T-cell (primary cell): ENCODE results near the gene ANKRD60. TPM values are rescaled to one million over a fixed set of nuclear protein-coding genes. Genes with fewer than 3 reads are reported as not detected.

ENCODE experiments used
- ATAC-seq, 4 experiments: fragments of 200-7000 bp in 3 of 4; fragments of 150-1000 bp in 1 of 4; cut with Tn5 transposase; replicated peaks in 1 of 4; 1 replicate in 3 of 4; 2 replicates in 1 of 4; pipeline ENCODE4 v1.10.0; 2021; ENCODE audit warnings: moderate library complexity in 3 of 4, mild to moderate bottlenecking in 2 of 4, moderate number of reproducible peaks in 1 of 4
- CTCF ChIA-PET, 2 donors: fragments of 300-600 bp; sonication (Branson Sonifier 250); formaldehyde crosslinking; loops; one replicate each; lab custom pipeline; 2022; ENCODE audit warnings: antibody characterized with exemption in 2 of 2; lab: Charles Lee
- POLR2A ChIA-PET, 2 donors: fragments of 300-600 bp; sonication (Branson Sonifier 250); formaldehyde crosslinking; loops; one replicate each; lab custom pipeline; 2022; ENCODE audit warnings: antibody characterized with exemption in 2 of 2; lab: Charles Lee
- DNase-seq, 35 experiments: peaks; one replicate each; pipeline versions ENCODE4 v3.0.0 to v3.0.0-alpha.2; 2013 to 2023
- H3K27ac ChIP-seq: one replicate; pipeline ENCODE4 v1.5.1; 2013; ENCODE audit warnings: low read length
- H3K27me3 ChIP-seq, 2 experiments: replicated peaks in 1 of 2; 1 replicate in 1 of 2; 2 replicates in 1 of 2; pipeline versions ENCODE4 v1.6.1 to v1.7.0; 2013; ENCODE audit warnings: low read length in 1 of 2, mixed read lengths in 1 of 2; ENCODE audit not compliant: control insufficient read depth in 2 of 2, insufficient read depth in 2 of 2; ENCODE audit errors: extremely low read depth in 1 of 2
- H3K36me3 ChIP-seq, 2 donors: 1 replicate in 1 of 2; 2 replicates in 1 of 2; pipeline versions ENCODE4 v1.6.1 to v1.7.0; 2013; ENCODE audit warnings: low read length in 1 of 2; ENCODE audit not compliant: control insufficient read depth in 2 of 2, insufficient read depth in 1 of 2; ENCODE audit errors: extremely low read depth in 1 of 2
- H3K4me1 ChIP-seq, 2 experiments: 1 replicate in 1 of 2; 2 replicates in 1 of 2; pipeline versions ENCODE4 v1.6.1 to v1.7.0; 2013; ENCODE audit warnings: low read length in 2 of 2, mixed read lengths in 1 of 2; ENCODE audit not compliant: insufficient read depth in 2 of 2, control insufficient read depth in 1 of 2; ENCODE audit errors: extremely low read depth in 1 of 2
- H3K4me3 ChIP-seq, 2 donors: 1 replicate in 1 of 2; 2 replicates in 1 of 2; pipeline versions ENCODE4 v1.5.1 to v1.7.0; 2013; ENCODE audit warnings: mild to moderate bottlenecking in 2 of 2, low read length in 1 of 2, moderate library complexity in 1 of 2; ENCODE audit not compliant: control insufficient read depth in 1 of 2; ENCODE audit errors: extremely low read depth in 1 of 2
- H3K9me3 ChIP-seq: 2 replicates; pipeline ENCODE4 v1.7.0; 2013
- H3K27ac Mint-ChIP-seq, 2 donors: one replicate each; pipeline ENCODE4 v1.8.0; 2020 to 2021; ENCODE audit warnings: mild to moderate bottlenecking in 2 of 2, mixed read lengths in 2 of 2
- H3K27me3 Mint-ChIP-seq, 2 donors: one replicate each; pipeline ENCODE4 v1.8.0; 2021 to 2022; ENCODE audit warnings: mixed read lengths in 2 of 2
- H3K36me3 Mint-ChIP-seq: one replicate; pipeline ENCODE4 v1.8.0; 2021; ENCODE audit warnings: mixed read lengths
- H3K4me1 Mint-ChIP-seq, 3 donors: one replicate each; pipeline ENCODE4 v1.8.0; 2020 to 2022; ENCODE audit warnings: mixed read lengths in 3 of 3, mild to moderate bottlenecking in 1 of 3
- H3K4me3 Mint-ChIP-seq, 3 donors: one replicate each; pipeline ENCODE4 v1.8.0; 2020 to 2022; ENCODE audit warnings: mild to moderate bottlenecking in 3 of 3, mixed read lengths in 3 of 3, moderate library complexity in 3 of 3
- H3K9me3 Mint-ChIP-seq, 3 donors: one replicate each; pipeline ENCODE4 v1.8.0; 2020 to 2022; ENCODE audit warnings: mixed read lengths in 3 of 3
- WGBS: methylation state at CpG from one replicate; pipeline ENCODE4 v1.1.5; 2013; ENCODE audit warnings: missing lambda C conversion rate; ENCODE audit not compliant: insufficient coverage; 5-methylcytosine and 5-hydroxymethylcytosine counted together
- total RNA-seq, 35 experiments: library from RNA in 6 of 35; stranded (reverse) in 6 of 35; fragments of 120-200 nt in 1 of 35; gene quantifications; one replicate each; pipeline versions ENCODE4 v1.2.1 to v1.2.4 and lab custom pipeline; 2013 to 2026

Gene ANKRD60
- total RNA-seq, 5 donors from 2014 or later (not counting 1 experiment from before 2014, with no cell fraction given): 0.82 TPM; not detected in 4

DNA sequence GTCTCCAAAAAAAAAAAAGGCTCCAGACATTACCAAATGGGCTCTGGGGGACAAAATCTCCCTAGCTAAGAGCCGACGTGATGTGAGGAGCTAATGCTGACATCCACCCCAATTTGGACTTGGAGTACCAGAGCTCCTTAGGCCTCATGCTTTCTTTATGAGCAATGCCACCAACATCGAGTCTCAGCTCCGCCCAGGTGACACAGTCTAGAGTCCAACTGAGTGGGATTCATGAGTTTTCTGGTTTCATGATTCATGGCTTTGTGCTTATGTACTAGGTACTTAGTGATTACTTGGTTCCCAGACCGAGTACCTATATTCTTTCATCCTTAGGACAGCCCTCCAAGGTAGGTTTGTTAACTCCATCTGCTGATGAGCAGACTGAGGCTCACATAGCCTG is 4.4 kb downstream of the ANKRD60 start:
- H3K27ac Mint-ChIP-seq: no peak overlapping the region

DNA sequence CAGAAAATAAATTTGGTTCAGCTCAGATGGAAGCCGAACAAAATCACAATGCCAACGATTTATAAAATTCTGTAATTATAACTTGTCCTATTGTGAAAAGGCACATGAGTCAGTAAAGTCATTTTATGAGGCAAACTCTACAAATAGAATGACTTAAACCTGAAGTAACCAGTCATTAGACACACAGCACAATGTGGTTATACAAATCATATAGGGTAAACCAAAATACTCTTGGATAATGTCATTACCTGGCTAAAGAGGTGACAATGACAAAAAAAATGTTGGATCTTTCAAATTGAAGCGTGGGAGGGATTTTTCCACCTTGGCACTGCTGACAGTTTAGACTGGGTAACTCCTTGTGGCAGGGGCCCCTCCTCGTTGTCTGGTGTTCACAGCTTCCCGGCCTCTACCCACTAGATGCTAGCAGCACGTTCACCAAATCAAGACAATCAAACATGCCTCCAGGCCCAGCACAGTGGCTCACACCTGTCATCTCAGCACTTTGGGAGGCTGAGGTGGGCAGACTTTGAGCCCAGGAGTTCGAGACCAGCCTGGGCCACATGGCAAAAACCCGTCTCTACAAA is 5.0 kb downstream of the ANKRD60 start:
- no peak for ATAC-seq
- H3K36me3 ChIP-seq: no peaks in the 10 kb centered on the region
- Mint-ChIP-seq H3K4me1 (peaks cover 8 to 18% (median 10%) of the 10 kb centered on the region in 3 donors), H3K36me3 (no peaks in the 10 kb centered on the region), H3K9me3 (peaks cover 6 to 9% (median 9%) of the 10 kb centered on the region in 3 donors), H3K4me3 (no peak overlapping the region), H3K27ac (no peak overlapping the region), H3K27me3 (peaks cover 59 to 76% of the 10 kb centered on the region in 2 donors)
- ChIA-PET CTCF (interaction anchor here (0.6 to 0.9 kb wide), 2 partner anchors 17 to 1214 kb away, joined by 3 to 4 read pairs; no protein-coding TSS in a partner anchor), POLR2A (no interaction called here)
- DNase-seq: no peak
- H3K27ac ChIP-seq: no peak overlapping the region
- peaks cover 11 to 58% of the 10 kb centered on the region in 2 experiments for H3K27me3 ChIP-seq
- 87% methylated on average over 3 of the region's 8 CpGs for WGBS
- H3K9me3 ChIP-seq: no peaks in the 10 kb centered on the region
- H3K4me1 ChIP-seq: peaks cover 0 to 6% of the 10 kb centered on the region in 2 experiments
- H3K4me3 ChIP-seq: no peak overlapping the region

More for the DNA sequence above, 4.4 kb downstream of the ANKRD60 start:
- peaks cover 13 to 23% (median 15%) of the 10 kb centered on the region in 3 donors for H3K4me1 Mint-ChIP-seq
- H3K4me1 ChIP-seq: peaks cover 0 to 10% of the 10 kb centered on the region in 2 experiments
- no peaks in the 10 kb centered on the region for H3K36me3 Mint-ChIP-seq
- H3K36me3 ChIP-seq: no peaks in the 10 kb centered on the region
- ChIA-PET CTCF (interaction anchor here (0.6 to 0.9 kb wide), 2 partner anchors 18 to 1213 kb away, joined by 3 to 4 read pairs; no protein-coding TSS in a partner anchor), POLR2A (no interaction called here)
- H3K27ac ChIP-seq: no peak overlapping the region
- H3K27me3 ChIP-seq: peaks cover 12 to 59% of the 10 kb centered on the region in 2 experiments
- peaks cover 57 to 74% of the 10 kb centered on the region in 2 donors for H3K27me3 Mint-ChIP-seq
- peaks cover 2 to 4% (median 3%) of the 10 kb centered on the region in 3 donors for H3K9me3 Mint-ChIP-seq
- no peak overlapping the region for H3K4me3 ChIP-seq
- H3K4me3 Mint-ChIP-seq: no peak overlapping the region
- no peaks in the 10 kb centered on the region for H3K9me3 ChIP-seq
- ATAC-seq (no peak), DNase-seq (no peak)
- 43% methylated on average over 2 of the region's 5 CpGs for WGBS

DNA sequence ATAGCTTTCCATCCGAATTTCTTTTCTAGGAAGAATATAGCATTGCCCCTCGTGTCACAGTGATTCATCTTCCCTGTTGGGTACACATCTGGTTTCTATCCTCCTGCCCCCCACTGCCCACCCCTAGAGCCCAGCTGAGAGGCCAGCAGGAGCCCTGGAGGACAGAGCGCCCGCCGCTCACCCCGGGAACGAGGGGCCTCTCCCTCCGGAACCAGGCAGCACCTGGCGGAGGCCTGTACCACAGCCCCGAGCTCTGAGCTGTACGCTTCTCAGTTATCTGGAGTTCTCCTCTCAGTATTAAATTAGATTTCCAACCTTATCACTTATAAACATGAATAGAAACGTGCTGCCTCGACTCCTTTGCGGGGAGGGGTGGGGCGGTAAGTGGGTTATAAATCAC is 6.0 kb downstream of the ANKRD60 start:
- 89% methylated on average over 7 of the region's 15 CpGs for WGBS
- no peak for ATAC-seq
- CTCF ChIA-PET: no interaction called here

DNA sequence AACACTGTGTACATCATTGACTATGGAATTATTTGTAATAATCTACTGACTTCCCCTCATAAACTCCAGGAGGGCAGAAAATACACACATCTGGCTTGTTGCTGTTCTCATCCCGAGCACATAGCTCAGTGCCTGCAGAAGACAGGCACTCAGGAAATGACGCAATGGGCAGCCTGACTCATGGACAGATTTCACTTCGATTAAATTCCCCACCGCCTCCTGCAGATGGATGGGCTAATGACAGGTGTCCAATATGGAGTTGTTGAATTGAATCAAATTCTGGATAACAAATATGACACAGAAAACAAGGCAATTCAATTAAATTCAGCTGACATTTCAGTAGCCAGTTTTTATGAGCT is 9.1 kb downstream of the ANKRD60 start:
- no peak overlapping the region for H3K27ac Mint-ChIP-seq
- no peaks in the 10 kb centered on the region for H3K36me3 Mint-ChIP-seq
- H3K9me3 Mint-ChIP-seq: peaks cover 7 to 9% (median 9%) of the 10 kb centered on the region in 3 donors
- ChIA-PET CTCF (interaction anchor here in 1 of 2 donors (0.5 kb wide), 1 partner anchor 709 kb away, joined by 3 read pairs; no protein-coding TSS in a partner anchor), POLR2A (interaction anchor here in 1 of 2 donors (0.6 kb wide), 1 partner anchor 28 kb away, joined by 3 read pairs; no protein-coding TSS in a partner anchor)
- peaks cover 0 to 8% (median 2%) of the 10 kb centered on the region in 3 donors for H3K4me1 Mint-ChIP-seq
- H3K36me3 ChIP-seq: no peaks in the 10 kb centered on the region
- ATAC-seq (no peak), DNase-seq (no peak)
- peaks cover 0 to 50% of the 10 kb centered on the region in 2 experiments for H3K27me3 ChIP-seq
- no peaks in the 10 kb centered on the region for H3K9me3 ChIP-seq
- no peak overlapping the region for H3K27ac ChIP-seq
- H3K4me3 ChIP-seq: no peak overlapping the region
- H3K4me3 Mint-ChIP-seq: no peak overlapping the region
- H3K4me1 ChIP-seq: no peaks in the 10 kb centered on the region
- 60% methylated on average over 1 of the region's 4 CpGs for WGBS
- peaks cover 38 to 49% of the 10 kb centered on the region in 2 donors for H3K27me3 Mint-ChIP-seq

More for the DNA sequence above, 6.0 kb downstream of the ANKRD60 start:
- Mint-ChIP-seq H3K36me3 (no peaks in the 10 kb centered on the region), H3K4me3 (no peak overlapping the region), H3K9me3 (peaks cover 7 to 9% (median 9%) of the 10 kb centered on the region in 3 donors), H3K4me1 (peaks cover 4 to 13% (median 5%) of the 10 kb centered on the region in 3 donors), H3K27ac (no peak overlapping the region), H3K27me3 (peaks cover 57 to 71% of the 10 kb centered on the region in 2 donors)
- peaks cover 7 to 54% of the 10 kb centered on the region in 2 experiments for H3K27me3 ChIP-seq
- H3K27ac ChIP-seq: no peak overlapping the region
- POLR2A ChIA-PET: no interaction called here
- H3K4me1 ChIP-seq: no peaks in the 10 kb centered on the region
- H3K4me3 ChIP-seq: no peak overlapping the region
- no peaks in the 10 kb centered on the region for H3K36me3 ChIP-seq
- no peak for DNase-seq
- no peaks in the 10 kb centered on the region for H3K9me3 ChIP-seq

DNA sequence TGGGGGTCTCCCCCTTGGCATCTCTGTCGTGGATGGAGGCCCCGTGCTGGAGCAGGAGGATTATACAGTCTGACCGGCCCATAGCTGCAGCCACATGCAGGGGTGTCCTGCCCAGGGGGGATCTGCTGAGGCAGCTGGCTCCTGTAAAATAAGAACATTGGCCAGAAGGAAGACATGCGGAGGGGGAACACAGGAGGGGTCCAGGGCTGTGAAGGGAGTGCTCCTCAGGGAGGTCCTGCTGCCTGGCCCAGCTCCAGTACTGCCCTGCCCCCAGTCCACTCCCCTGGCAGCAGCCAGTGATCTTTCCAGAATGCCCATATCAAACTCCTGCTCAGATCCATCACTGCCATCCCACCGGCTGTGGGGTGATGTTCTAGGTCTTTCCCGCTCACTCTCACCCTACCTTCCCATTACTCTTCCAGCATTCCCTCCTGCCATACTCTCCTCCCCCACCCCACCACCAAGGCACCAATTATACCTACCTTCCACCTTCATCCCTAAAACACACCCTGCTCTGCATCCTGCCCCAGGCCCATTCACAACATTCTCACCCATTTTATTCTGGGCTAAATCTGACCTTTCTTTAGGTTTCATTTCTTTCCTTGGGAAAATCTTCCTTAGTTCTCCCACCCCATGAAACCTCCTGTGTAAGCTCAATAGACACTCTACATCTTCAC is 9.7 kb downstream of the ANKRD60 start:
- WGBS: 62% methylated on average over 5 of the region's 6 CpGs
- POLR2A ChIA-PET: interaction anchor here in 1 of 2 donors (0.6 kb wide), 1 partner anchor 28 kb away, joined by 3 read pairs; no protein-coding TSS in a partner anchor
- Mint-ChIP-seq H3K4me1 (peaks cover 0 to 8% (median 2%) of the 10 kb centered on the region in 3 donors), H3K36me3 (no peaks in the 10 kb centered on the region), H3K4me3 (no peak overlapping the region), H3K9me3 (peaks cover 7 to 9% (median 9%) of the 10 kb centered on the region in 3 donors), H3K27ac (no peak overlapping the region), H3K27me3 (peaks cover 43 to 53% of the 10 kb centered on the region in 2 donors)
- Histone ChIP-seq H3K9me3 (no peaks in the 10 kb centered on the region), H3K4me1 (no peaks in the 10 kb centered on the region), H3K27me3 (peaks cover 0 to 50% of the 10 kb centered on the region in 2 experiments), H3K4me3 (no peak overlapping the region), H3K27ac (no peak overlapping the region), H3K36me3 (no peaks in the 10 kb centered on the region)
- CTCF ChIA-PET: interaction anchor here in 1 of 2 donors (0.5 kb wide), 1 partner anchor 710 kb away, joined by 3 read pairs; no protein-coding TSS in a partner anchor
- DNase-seq (no peak), ATAC-seq (no peak)

DNA sequence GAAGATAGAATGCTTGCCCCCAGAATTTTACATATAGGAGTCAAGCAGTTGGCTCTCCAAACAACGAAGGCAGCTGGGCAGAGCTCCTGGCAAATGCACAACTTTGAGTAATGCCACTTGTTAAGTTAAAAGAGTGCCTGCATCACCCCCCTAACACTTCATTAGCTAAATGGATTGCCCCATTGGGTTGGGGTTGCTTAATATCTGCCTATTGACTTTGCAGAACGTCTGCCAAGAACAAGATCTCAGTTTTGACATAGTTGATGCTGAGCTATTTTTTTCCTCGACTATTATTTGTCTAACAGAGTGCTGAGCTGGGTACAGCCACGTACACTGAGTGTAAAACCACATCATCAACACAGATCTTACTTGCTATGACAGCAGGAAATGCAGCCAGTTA is 12.1 kb downstream of the ANKRD60 start:
- H3K27me3 Mint-ChIP-seq: peaks cover 42 to 43% of the 10 kb centered on the region in 2 donors
- H3K4me3 Mint-ChIP-seq: no peak overlapping the region
- no peaks in the 10 kb centered on the region for H3K36me3 Mint-ChIP-seq
- no peak overlapping the region for H3K27ac ChIP-seq
- ChIA-PET POLR2A (interaction anchor here in 1 of 2 donors (0.5 kb wide), 1 partner anchor 173 kb away, joined by 3 read pairs; the partner anchor contains the start of gene VAPB), CTCF (no interaction called here)
- H3K36me3 ChIP-seq: no peaks in the 10 kb centered on the region
- peaks cover 7 to 9% (median 9%) of the 10 kb centered on the region in 3 donors for H3K9me3 Mint-ChIP-seq
- H3K4me1 Mint-ChIP-seq: peaks cover 0 to 3% (median 0%) of the 10 kb centered on the region in 3 donors
- H3K27ac Mint-ChIP-seq: no peak overlapping the region
- H3K27me3 ChIP-seq: peaks cover 4 to 38% of the 10 kb centered on the region in 2 experiments
- DNase-seq (no peak), ATAC-seq (no peak)
- H3K4me1 ChIP-seq: no peaks in the 10 kb centered on the region
- WGBS: no CpG with 5 or more reads among the region's 4 CpGs
- no peak overlapping the region for H3K4me3 ChIP-seq
- no peaks in the 10 kb centered on the region for H3K9me3 ChIP-seq
